Mucosa of rectum (tissue), 2 donors: Measurements from ENCODE around the gene STING1.
A peak's percentile ranks its signal among the peaks of the same experiment; 100 is the strongest.
"Not testable (repeated sequence)": the region's sequence is repeated elsewhere in the genome, so short reads cannot be mapped to it uniquely, and the experiment has no call there.

ENCODE experiments used
- H3K27ac ChIP-seq, 2 donors: one replicate each; pipeline ENCODE4 v1.7.0; 2013; ENCODE audit warnings: inconsistent platforms in 2 of 2, low read depth in 2 of 2, low read length in 2 of 2
- H3K27me3 ChIP-seq, 2 donors: one replicate each; pipeline ENCODE4 v1.7.0; 2013; ENCODE audit warnings: low read length in 2 of 2; ENCODE audit not compliant: control insufficient read depth in 2 of 2, insufficient read depth in 2 of 2
- H3K36me3 ChIP-seq, 2 donors: one replicate each; pipeline ENCODE4 v1.7.0; 2013; ENCODE audit warnings: low read length in 2 of 2; ENCODE audit not compliant: control insufficient read depth in 2 of 2, insufficient read depth in 2 of 2
- H3K4me1 ChIP-seq, 2 donors: one replicate each; pipeline ENCODE4 v1.7.0; 2013; ENCODE audit warnings: low read length in 2 of 2, mild to moderate bottlenecking in 1 of 2; ENCODE audit not compliant: control insufficient read depth in 2 of 2, insufficient read depth in 2 of 2
- H3K4me3 ChIP-seq, 2 donors: one replicate each; pipeline ENCODE4 v1.7.0; 2013; ENCODE audit warnings: low read length in 2 of 2
- H3K9ac ChIP-seq, 2 donors: one replicate each; pipeline ENCODE4 v1.7.0; 2013; ENCODE audit warnings: low read length in 2 of 2, low read depth in 1 of 2, mild to moderate bottlenecking in 1 of 2
- H3K9me3 ChIP-seq, 2 donors: one replicate each; pipeline ENCODE4 v1.7.0; 2013; ENCODE audit warnings: low read length in 2 of 2; ENCODE audit not compliant: control insufficient read depth in 2 of 2
- donor health status: healthy.
- donor health status: Normal muscosa, but diverticular disease.

STING1 gene

GRCh38 chr5:139481122-139481533, 1.4 kb downstream of the STING1 start:
- Histone ChIP-seq H3K4me3 (peak overlapping the region; percentile 65 to 69), H3K9ac (peak overlapping the region; percentile 76 to 78), H3K27me3 (no peaks in the 10 kb centered on the region), H3K4me1 (peaks cover 25 to 28% of the 10 kb centered on the region in 2 donors), H3K27ac (peak overlapping the region; percentile 88 to 91), H3K9me3 (no peaks in the 10 kb centered on the region), H3K36me3 (peaks cover 7 to 16% of the 10 kb centered on the region in 2 donors)

- H3K9me3 ChIP-seq, H3K4me3 ChIP-seq, H3K27ac ChIP-seq, H3K9ac ChIP-seq, H3K27me3 ChIP-seq: not testable (repeated sequence)
- H3K4me1 ChIP-seq, result peaks cover 39 to 41% of the 10 kb centered on the region in 2 donors
- peaks cover 7 to 20% of the 10 kb centered on the region in 2 donors for H3K36me3 ChIP-seq
Measured at GRCh38 chr5:139479729-139480128, 2.8 kb downstream of the STING1 start.

- H3K36me3 ChIP-seq, result peaks cover 7 to 20% of the 10 kb centered on the region in 2 donors
- not testable (repeated sequence) for H3K9ac ChIP-seq
- H3K4me1 ChIP-seq, result peaks cover 39 to 41% of the 10 kb centered on the region in 2 donors
Measured at GRCh38 chr5:139478657-139479423, 3.7 kb downstream of the STING1 start.

GRCh38 chr5:139475865-139476617, 6.5 kb downstream of the STING1 start:
- Histone ChIP-seq H3K4me3 (no peak overlapping the region), H3K9me3 (no peaks in the 10 kb centered on the region), H3K27me3 (no peaks in the 10 kb centered on the region), H3K27ac (peak overlapping the region; percentile 43 to 49), H3K9ac (no peak overlapping the region), H3K36me3 (peaks cover 7 to 20% of the 10 kb centered on the region in 2 donors), H3K4me1 (peaks cover 29 to 33% of the 10 kb centered on the region in 2 donors)

More at GRCh38 chr5:139478657-139479423, 3.7 kb downstream of the STING1 start:
- H3K9me3 ChIP-seq, H3K4me3 ChIP-seq, H3K27ac ChIP-seq, H3K27me3 ChIP-seq: not testable (repeated sequence)

GRCh38 chr5:139474890-139475791, 7.4 kb downstream of the STING1 start:
- peaks cover 7 to 20% of the 10 kb centered on the region in 2 donors for H3K36me3 ChIP-seq

GRCh38 chr5:139473565-139473964, 9.0 kb downstream of the STING1 start:
- Histone ChIP-seq H3K4me1 (peaks cover 29% of the 10 kb centered on the region in 2 donors), H3K4me3 (no peak overlapping the region), H3K9me3 (no peaks in the 10 kb centered on the region), H3K36me3 (peaks cover 7 to 20% of the 10 kb centered on the region in 2 donors), H3K27ac (no peak overlapping the region), H3K27me3 (peaks cover 0 to 2% of the 10 kb centered on the region in 2 donors), H3K9ac (no peak overlapping the region)

More at GRCh38 chr5:139474890-139475791, 7.4 kb downstream of the STING1 start:
- peaks cover 29% of the 10 kb centered on the region in 2 donors for H3K4me1 ChIP-seq
- H3K27ac ChIP-seq, result peak overlapping the region; percentile 43 to 49
- H3K27me3 ChIP-seq, result no peaks in the 10 kb centered on the region
- H3K9me3 ChIP-seq, result no peaks in the 10 kb centered on the region
- H3K9ac ChIP-seq, result peak overlapping the region; percentile 11 to 32
- no peak overlapping the region for H3K4me3 ChIP-seq

- Histone ChIP-seq H3K27me3 (peaks cover 0 to 2% of the 10 kb centered on the region in 2 donors), H3K4me3 (no peak overlapping the region), H3K4me1 (peaks cover 29% of the 10 kb centered on the region in 2 donors), H3K36me3 (peaks cover 5 to 15% of the 10 kb centered on the region in 2 donors), H3K9ac (no peak overlapping the region), H3K27ac (no peak overlapping the region), H3K9me3 (no peaks in the 10 kb centered on the region)
Measured at GRCh38 chr5:139473105-139473504, 9.5 kb downstream of the STING1 start.

- H3K9ac ChIP-seq, result peak overlapping the region in 1 of 2 donors; percentile 82
- H3K4me3 ChIP-seq, result no peak overlapping the region
- no peak overlapping the region for H3K27ac ChIP-seq
- H3K36me3 ChIP-seq, result peaks cover 0 to 9% of the 10 kb centered on the region in 2 donors
- peaks cover 0 to 2% of the 10 kb centered on the region in 2 donors for H3K27me3 ChIP-seq
- peaks cover 29% of the 10 kb centered on the region in 2 donors for H3K4me1 ChIP-seq
- H3K9me3 ChIP-seq, result no peaks in the 10 kb centered on the region
Measured at GRCh38 chr5:139472386-139473030, 10.1 kb downstream of the STING1 start.

GRCh38 chr5:139470821-139471300, 11.7 kb downstream of the STING1 start, which contains the start of gene SMIM33:
TSS of gene SMIM33 (plus strand) at chr5:139471004. CDS start at chr5:139471122, 118 bp downstream.
- Histone ChIP-seq H3K27ac (peak within 1 kb of the TSS; percentile 80 to 86), H3K9ac (peak within 1 kb of the TSS; percentile 68 to 82), H3K27me3 (peaks cover 0 to 2% of the 10 kb centered on the region in 2 donors), H3K4me1 (peaks cover 26% of the 10 kb centered on the region in 2 donors), H3K9me3 (no peaks in the 10 kb centered on the region), H3K4me3 (peak within 1 kb of the TSS; percentile 72 to 73), H3K36me3 (peaks cover 0 to under 1% of the 10 kb centered on the region in 2 donors)
